ENCODE measurements around the gene DYNLT1. TPM values are rescaled to one million over a fixed set of nuclear protein-coding genes. Genes with fewer than 3 reads are reported as not detected.
"Not testable (repeated sequence)": the region's sequence is repeated elsewhere in the genome, so short reads cannot be mapped to it uniquely, and the experiment has no call there.

DYNLT1 gene
- total RNA-seq, 1 experiment from 2014 or later, result 136 TPM

DNA sequence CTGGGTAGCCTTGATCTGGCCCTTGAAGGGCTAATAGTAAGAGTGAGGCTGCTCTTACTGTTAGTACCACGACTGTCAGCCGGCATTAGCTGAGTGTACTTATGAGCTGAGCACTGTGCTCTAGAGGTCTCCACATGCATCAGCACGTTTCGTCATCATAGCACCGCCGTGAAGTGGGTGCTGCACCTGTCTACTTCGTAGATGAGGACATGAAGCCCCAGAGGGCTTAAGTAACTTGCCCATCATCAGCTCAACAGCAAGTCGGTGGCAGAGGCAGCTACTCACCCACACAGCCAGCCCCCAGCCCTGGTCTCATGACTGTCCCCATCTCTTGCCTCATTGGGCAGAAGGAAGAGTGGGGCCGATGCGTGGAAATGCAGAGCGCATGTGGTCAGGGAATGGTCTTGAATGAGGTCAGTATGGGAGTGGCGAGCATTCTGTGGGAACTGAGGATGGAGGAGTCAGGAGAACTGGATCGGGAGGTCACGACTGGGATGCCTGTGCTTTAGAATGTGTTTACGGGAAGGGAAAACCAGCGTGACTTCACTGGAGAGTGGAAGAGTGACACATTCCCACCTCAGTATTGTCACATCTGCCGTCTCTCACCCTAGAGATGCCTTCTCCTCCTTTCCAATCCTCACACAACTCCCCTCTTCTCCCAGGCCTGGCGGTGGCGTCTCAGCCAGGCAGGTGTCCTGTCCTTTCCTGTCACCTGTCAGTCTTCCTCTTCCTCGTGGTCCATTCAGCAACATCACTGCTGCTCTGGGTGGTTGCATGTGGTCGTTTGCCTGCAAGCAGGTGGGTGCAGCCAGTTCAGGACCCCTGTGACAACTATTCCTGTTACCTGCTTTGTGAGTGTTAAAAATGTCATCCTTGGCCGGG, 11.3 kb upstream of the DYNLT1 start:
- Histone ChIP-seq H3K4me3 (no peak overlapping the region), H3K36me3 (peaks cover 15% of the 10 kb centered on the region), H3K27me3 (replicated peaks) (no peaks in the 10 kb centered on the region), H3K9me3 (replicated peaks) (no peaks in the 10 kb centered on the region), H3K4me1 (replicated peaks) (peaks cover 51% of the 10 kb centered on the region), H3K27ac (peak overlapping the region; percentile 97)
- peak in 1 of 2 experiments; percentile 29 for DNase-seq (ENCODE audit: low read depth in 1 of 2, low spot score in 2 of 2)

DNA sequence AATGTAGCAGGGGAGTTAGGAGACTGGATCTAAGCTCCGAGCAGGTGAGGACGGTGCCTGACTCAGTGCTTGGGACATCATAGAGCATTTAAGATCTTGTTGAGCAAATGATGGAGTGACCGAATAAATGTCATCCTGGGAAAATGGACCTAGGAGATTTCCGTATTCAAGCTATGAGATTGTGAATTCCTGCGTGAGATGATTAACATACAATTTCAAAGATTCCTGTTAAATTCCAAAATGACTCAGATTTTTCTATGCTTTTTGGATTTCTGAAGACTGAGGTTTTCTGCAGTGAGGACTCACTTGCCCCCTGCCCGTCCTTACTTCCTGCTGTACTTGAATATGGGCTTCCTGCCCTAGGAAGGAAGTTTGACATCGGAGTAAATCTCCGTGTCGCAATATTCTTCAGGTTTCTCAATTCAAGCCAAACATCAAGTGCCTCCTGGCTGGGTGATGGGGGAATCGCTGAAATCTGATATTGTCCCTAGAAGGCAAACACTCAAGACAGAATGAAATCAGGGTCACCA, 10.5 kb upstream of the DYNLT1 start:
- peak overlapping the region; percentile 97 for H3K27ac ChIP-seq
- H3K9me3 ChIP-seq (replicated peaks), result no peaks in the 10 kb centered on the region
- no peak for DNase-seq (ENCODE audit: low read depth in 1 of 2, low spot score in 2 of 2)
- peaks cover 53% of the 10 kb centered on the region for H3K4me1 ChIP-seq (replicated peaks)
- no peaks in the 10 kb centered on the region for H3K27me3 ChIP-seq (replicated peaks)
- no peak overlapping the region for H3K4me3 ChIP-seq
- H3K36me3 ChIP-seq, result peaks cover 8% of the 10 kb centered on the region

DNA sequence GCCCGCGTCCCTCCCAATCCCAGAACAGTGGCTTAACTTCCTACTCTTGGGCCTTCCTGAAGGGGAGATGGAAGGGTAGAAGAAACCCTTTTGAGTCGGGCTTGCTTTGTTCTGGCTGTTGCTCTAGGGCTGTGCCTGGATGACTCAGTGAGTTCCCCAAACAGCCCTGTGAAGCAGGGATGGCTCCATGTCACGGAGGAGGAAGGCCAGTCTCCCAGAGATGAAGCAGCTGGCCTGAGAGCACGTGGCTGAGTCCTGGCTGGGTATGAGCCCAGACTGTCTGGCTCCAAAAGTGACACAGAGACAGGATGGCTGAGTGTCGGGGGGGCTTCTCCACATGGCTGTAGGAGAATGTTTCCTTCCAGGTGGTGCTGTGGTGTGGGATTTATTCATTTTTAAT, 10.0 kb upstream of the DYNLT1 start:
- H3K36me3 ChIP-seq, result peaks cover 8% of the 10 kb centered on the region
- DNase-seq (ENCODE audit: low read depth in 1 of 2, low spot score in 2 of 2), result peak; percentile 92 to 95
- H3K4me3 ChIP-seq, result no peak overlapping the region
- H3K27ac ChIP-seq, result peak overlapping the region; percentile 97
- H3K27me3 ChIP-seq (replicated peaks), result no peaks in the 10 kb centered on the region
- peaks cover 58% of the 10 kb centered on the region for H3K4me1 ChIP-seq (replicated peaks)
- H3K9me3 ChIP-seq (replicated peaks), result no peaks in the 10 kb centered on the region

DNA sequence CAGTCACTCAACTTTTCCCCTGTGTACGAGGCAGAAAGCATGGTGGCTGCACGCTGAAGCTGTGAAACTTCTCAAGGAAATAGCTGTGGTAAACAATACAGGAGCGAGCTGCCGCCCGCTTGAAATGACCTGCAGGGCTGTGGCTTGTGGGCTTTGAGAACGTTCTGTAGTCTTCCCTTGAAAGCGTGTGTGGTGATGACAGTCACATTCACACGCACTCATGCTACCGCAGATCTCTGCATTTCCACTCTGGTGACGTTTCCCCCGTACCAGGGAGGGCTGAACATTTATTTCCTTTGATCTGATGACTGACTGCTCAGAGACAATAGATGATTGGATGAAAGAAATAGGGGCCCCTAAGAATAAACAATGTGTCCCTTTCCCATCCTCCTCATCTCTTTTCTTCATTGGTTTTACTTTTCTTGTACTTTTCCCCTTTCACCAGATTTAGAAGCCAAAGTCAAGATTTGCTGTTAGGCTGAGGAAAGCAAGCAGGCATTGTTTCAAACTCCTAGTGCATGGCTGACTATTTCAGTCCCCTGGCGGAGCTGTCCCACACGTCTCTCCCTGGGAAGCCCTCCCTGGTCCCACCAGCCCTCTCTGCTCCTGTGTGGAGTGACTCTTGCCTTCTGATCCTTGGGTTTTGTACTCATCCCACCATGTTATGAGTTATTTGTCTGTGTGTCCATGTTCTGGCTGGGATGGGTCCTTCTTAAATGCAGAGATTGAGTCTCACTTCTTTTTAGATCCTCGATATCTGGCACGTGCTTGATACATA, 9.2 kb upstream of the DYNLT1 start:
- no peak overlapping the region for H3K4me3 ChIP-seq
- peak; percentile 94 to 95 for DNase-seq (ENCODE audit: low read depth in 1 of 2, low spot score in 2 of 2)
- H3K27me3 ChIP-seq (replicated peaks), result no peaks in the 10 kb centered on the region
- peaks cover 65% of the 10 kb centered on the region for H3K4me1 ChIP-seq (replicated peaks)
- peaks cover 8% of the 10 kb centered on the region for H3K36me3 ChIP-seq
- peak overlapping the region; percentile 97 for H3K27ac ChIP-seq
- H3K9me3 ChIP-seq (replicated peaks), result no peaks in the 10 kb centered on the region

DNA sequence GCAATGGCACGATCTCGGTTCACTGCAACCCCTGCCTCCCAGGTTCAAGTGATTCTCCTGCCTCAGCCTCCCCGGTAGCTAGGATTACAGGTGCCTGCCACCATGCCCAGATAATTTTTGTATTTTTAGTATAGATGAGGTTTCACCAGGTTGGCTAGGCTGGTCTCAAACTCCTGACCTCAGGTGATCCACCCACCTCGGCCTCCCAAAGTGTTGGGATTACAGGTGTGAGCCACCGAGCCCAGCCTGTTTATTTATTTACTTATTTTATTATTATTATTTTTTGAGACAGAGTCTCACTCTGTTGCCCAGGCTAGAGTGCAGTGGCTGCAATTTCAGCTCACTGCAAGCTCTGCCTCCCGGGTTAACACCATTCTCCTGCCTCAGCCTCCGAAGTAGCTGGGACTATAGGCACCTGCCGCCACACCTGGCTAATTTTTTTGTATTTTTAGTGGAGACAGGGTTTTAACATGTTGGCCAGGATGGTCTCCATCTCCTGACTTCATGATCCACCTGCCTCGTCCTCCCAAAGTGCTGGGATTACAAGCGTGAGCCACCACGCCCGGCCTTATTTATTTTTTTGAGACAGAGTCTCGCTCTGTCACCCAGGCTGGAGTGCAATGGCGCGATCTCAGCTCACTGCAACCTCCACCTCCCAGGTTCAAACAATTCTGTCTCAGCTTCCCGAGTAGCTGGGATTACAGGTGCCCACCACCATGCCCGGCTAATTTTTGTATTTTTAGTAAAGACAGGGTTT, 7.6 kb upstream of the DYNLT1 start:
- not testable (repeated sequence) for H3K27me3 ChIP-seq (replicated peaks); H3K36me3 ChIP-seq; H3K4me3 ChIP-seq; H3K27ac ChIP-seq; H3K9me3 ChIP-seq (replicated peaks)
- peaks cover 75% of the 10 kb centered on the region for H3K4me1 ChIP-seq (replicated peaks)
- DNase-seq (ENCODE audit: low read depth in 1 of 2, low spot score in 2 of 2), result peak in 1 of 2 experiments; percentile 17

DNA sequence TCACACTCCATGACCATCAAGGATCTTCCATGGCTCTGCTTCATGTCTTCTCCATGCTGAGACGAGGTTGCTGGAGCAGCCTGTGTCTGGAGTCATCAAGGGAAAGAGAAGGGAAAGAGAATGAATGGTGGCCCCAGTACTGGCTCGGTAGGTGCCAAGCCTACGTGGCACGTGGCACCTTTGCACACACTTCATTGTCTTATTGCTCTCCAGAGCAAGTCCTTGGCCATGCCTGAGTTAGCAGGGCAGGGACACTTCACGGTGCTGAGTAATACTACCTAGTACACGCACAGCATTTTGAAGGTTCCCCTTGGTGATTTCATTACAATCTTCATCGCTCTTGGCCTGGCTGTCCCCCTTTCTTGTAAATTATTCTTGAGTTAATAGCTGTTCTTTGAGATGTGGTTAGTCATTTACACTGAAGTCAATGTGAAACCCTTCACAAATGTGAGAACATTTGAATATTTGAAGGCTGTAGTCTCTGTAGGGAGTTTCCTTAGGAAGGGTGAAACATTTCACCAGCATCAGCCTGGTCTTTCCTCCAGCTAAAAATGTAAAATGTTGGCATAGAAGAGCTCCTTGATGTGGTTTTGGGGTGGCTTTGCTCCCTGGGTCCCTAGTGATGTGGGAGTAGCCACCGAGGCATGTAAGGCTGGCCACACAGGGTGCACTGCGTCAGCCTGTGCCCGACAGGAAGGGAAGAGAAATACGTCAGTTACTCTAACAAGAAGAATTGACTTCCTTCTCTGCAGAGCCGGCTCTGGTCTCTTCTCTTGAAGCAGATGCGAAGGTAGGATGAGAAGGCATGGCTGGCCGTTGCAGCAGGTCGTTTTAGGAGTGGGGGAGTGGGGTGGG, 5.0 kb upstream of the DYNLT1 start, which contains the start of gene SYTL3:
SYTL3 (plus strand) TSS at position 766 of the 855 bp plus-strand sequence. CDS start 13,215 bp downstream, outside the sequence.
- no peaks in the 10 kb centered on the region for H3K27me3 ChIP-seq (replicated peaks)
- DNase-seq (ENCODE audit: low read depth in 1 of 2, low spot score in 2 of 2), result peak; percentile 93 to 94
- H3K36me3 ChIP-seq, result peaks cover 4% of the 10 kb centered on the region
- H3K9me3 ChIP-seq (replicated peaks), result no peaks in the 10 kb centered on the region
- H3K4me3 ChIP-seq, result peak within 1 kb of the TSS; percentile 17
- H3K4me1 ChIP-seq (replicated peaks), result peaks cover 70% of the 10 kb centered on the region
- peak within 1 kb of the TSS; percentile 95 for H3K27ac ChIP-seq

DNA sequence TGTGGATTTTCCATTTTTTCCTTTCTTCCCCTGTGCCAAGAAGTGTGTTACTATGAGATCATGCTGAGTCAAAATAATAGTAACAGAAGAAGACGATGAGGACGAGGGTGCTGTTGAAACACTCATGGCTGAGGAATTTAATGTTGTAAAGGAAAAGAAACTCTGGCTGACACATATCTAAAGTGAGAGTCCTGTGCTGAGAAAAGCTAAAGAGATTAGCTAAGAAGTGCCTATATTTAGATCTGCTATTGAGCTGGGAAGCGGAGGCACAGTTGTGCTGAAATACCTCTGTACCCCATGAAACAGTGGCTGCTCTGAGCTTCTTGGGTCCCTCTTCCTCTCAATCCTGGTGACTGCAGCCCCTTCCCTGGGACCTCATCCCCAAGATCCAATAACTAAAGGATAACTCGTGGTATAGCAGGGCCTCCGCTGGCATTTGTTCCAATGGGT, 4.2 kb upstream of the DYNLT1 start:
- DNase-seq (ENCODE audit: low read depth in 1 of 2, low spot score in 2 of 2), result peak in 1 of 2 experiments; percentile 83
- Histone ChIP-seq H3K9me3 (replicated peaks) (no peaks in the 10 kb centered on the region; the same call in 1 of the 2 replicates), H3K4me3 (no peak overlapping the region), H3K36me3 (peaks cover 11% of the 10 kb centered on the region), H3K27me3 (replicated peaks) (no peaks in the 10 kb centered on the region), H3K27ac (peak overlapping the region; percentile 95), H3K4me1 (replicated peaks) (peaks cover 62% of the 10 kb centered on the region)

DNA sequence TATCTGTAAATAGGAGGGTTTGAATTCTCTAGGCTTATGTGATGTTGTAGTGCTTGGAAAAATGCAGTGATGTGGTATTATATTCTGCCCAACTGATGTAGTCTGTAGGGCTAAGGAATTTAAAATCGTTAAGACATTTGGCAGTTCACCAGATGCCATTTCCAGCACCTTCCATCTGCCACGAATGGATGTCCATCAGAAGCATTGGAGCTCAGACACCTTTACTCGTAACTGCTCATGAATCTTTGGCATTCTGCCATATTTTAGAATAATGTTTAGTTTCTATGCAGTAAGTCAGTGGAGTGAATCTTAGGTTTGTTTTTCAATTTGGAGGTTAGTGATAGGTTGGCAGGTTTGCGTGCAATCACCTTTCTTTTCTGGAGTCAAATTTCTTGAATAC, 3.0 kb upstream of the DYNLT1 start:
- H3K4me3 ChIP-seq, result no peak overlapping the region
- DNase-seq (ENCODE audit: low read depth in 1 of 2, low spot score in 2 of 2), result peak; percentile 15 to 23
- H3K9me3 ChIP-seq (replicated peaks), result no peaks in the 10 kb centered on the region; the same call in 1 of the 2 replicates
- peaks cover 63% of the 10 kb centered on the region for H3K4me1 ChIP-seq (replicated peaks)
- no peak overlapping the region for H3K27ac ChIP-seq
- peaks cover 13% of the 10 kb centered on the region for H3K36me3 ChIP-seq
- H3K27me3 ChIP-seq (replicated peaks), result no peaks in the 10 kb centered on the region

DNA sequence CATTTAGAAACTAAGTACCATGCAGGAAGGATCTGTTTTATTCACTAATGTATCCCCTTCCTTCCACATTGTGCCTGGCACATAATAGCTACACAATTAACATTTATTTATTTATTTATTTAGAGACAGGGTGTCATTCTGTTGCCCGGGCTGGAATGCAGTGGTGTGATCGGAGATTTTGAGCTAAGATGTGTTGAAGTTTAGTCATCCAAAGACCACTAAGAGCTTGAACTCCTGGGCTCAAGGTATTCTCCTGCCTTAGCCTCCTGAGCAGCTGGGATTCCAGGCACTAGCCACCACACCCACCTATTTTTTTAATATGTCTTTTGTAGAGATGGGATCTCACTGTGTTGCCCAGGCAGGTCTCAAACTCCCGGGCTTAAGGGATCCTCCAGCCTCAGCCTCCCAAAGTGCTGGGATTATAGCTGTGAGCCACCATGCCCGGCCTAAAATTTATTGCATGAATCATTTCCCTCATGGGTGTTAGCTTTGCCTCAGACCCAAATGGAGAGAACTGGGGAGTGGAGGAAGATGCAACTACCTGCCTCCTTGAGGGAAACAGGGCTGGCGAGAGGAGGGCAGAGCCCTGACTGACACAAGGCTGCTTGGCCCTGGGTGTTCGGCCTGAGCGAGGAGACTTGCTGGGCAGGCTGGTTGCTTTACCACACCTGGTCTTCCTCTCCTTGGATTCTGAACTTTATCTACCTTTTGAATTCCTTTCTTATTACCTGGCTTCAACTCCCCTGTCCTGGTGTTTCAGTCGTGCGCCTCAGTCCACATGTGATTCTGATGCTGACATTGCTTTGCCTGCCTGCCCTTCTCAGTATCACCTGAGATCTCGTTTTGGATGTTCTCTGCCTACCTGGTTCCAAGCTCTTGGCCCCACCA, 1.7 kb upstream of the DYNLT1 start:
- Histone ChIP-seq H3K4me1 (replicated peaks) (peaks cover 74% of the 10 kb centered on the region), H3K27ac (no peak overlapping the region)

DNA sequence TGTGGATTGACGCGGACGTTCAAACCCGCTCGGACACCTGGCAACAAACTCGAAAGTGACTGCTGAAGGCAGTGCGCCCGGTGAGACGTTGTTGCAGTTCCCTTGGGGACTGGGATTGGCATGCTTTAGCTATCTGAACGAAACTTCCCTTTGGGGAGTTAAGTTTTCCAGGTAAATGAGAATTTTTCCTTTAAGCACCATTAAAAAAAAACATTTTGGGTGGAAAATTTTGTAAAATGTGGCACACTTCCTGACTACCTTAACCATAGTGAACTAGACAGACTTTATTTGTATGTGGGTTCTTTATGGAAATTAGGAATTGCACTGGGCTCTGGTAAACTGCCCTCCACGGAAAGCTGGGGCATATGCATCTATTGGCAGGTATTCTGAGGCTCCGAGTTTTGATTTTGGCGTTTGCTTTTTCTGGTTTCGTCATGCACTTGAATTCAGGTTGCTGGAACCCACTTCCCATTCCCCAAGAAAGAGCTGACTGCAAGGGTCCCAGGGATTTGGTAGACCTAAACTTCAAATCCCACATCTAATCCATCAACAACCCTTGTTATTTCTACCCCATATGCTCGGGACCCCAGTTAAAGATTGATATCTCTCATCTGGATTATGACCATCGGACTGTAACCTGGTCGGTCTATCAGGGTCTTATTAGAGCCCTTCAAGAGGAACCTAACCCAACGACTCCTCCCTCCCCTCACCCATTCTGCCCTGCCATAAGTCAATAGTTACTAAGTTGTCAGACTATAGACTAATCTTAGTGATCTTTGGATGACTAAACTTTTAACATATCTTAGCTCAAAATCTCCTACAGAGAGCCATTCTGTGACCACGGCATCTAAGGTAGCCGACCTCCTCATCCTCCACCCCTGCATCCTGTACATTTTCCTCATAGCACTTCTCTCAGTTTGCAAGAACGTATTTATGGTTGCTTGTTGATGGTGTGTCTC, 800 bp upstream of the DYNLT1 start:
- no peaks in the 10 kb centered on the region for H3K27me3 ChIP-seq (replicated peaks)
- peak in 1 of 2 experiments; percentile 23 for DNase-seq (ENCODE audit: low read depth in 1 of 2, low spot score in 2 of 2)
- peaks cover 30% of the 10 kb centered on the region for H3K36me3 ChIP-seq
- no peaks in the 10 kb centered on the region; the same call in 1 of the 2 replicates for H3K9me3 ChIP-seq (replicated peaks)
- peak overlapping the region; percentile 97 for H3K4me3 ChIP-seq
- peaks cover 74% of the 10 kb centered on the region for H3K4me1 ChIP-seq (replicated peaks)
- H3K27ac ChIP-seq, result peak overlapping the region; percentile 94

More for the DNA sequence above, 1.7 kb upstream of the DYNLT1 start:
- H3K27me3 ChIP-seq (replicated peaks), result no peaks in the 10 kb centered on the region
- H3K4me3 ChIP-seq, result no peak overlapping the region
- H3K9me3 ChIP-seq (replicated peaks), result no peaks in the 10 kb centered on the region; the same call in 1 of the 2 replicates
- peaks cover 21% of the 10 kb centered on the region for H3K36me3 ChIP-seq
- peak in 1 of 2 experiments; percentile 38 for DNase-seq (ENCODE audit: low read depth in 1 of 2, low spot score in 2 of 2)

DNA sequence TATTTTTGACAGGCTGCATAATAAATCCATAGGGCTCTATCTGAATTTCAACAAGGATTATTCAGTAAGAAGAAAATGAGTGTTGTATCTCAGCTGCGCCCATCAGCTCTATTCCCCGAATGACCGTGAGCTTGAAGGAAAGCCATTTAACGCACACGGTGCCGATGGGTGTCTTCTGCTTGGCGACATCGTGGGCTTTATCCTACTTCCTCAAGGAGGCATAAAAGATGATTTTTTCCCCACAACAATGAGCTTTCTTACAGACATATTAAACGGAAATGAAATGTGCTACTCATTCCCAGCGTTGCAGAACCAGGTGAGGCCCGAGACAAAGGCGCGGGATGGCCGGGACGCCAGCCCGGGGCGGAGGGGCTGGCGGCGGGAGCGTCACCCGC, 710 bp downstream of the DYNLT1 start:
- peak in 1 of 2 experiments; percentile 26 for DNase-seq (ENCODE audit: low read depth in 1 of 2, low spot score in 2 of 2)
- Histone ChIP-seq H3K9me3 (replicated peaks) (no peaks in the 10 kb centered on the region; the same call in 1 of the 2 replicates), H3K27me3 (replicated peaks) (no peaks in the 10 kb centered on the region), H3K4me3 (peak overlapping the region; percentile 97), H3K27ac (peak overlapping the region; percentile 94), H3K36me3 (peaks cover 45% of the 10 kb centered on the region), H3K4me1 (replicated peaks) (peaks cover 59% of the 10 kb centered on the region)

All from SJSA1 (cell line).